HepG2 (cell line): Measurements from ENCODE around the gene SCARF1. TPM values are rescaled to one million over a fixed set of nuclear protein-coding genes. Genes with fewer than 3 reads are reported as not detected.
A peak's percentile ranks its signal among the peaks of the same experiment; 100 is the strongest.

Experiments
- ATAC-seq: fragments of 200-7000 bp; cut with Tn5 transposase; 3 replicates; pipeline ENCODE4 v1.9.1; 2020; ENCODE audit warnings: mild to moderate bottlenecking, moderate library complexity
- BruUV-seq: library from RNA; stranded (reverse); fragments of 400-500 nt; replicated peaks from 2 replicates; lab custom pipeline; 2021; lab: Mats Ljungman, UMichigan
- CTCF ChIA-PET: fragments of 300-600 bp; formaldehyde crosslinking; extraction: SDS; loops from one replicate; lab custom pipeline; 2021; ENCODE audit warnings: low total read pairs, inconsistent platforms, low intra/inter-chr PET ratio; lab: Yijun Ruan, JAX
- POLR2A ChIA-PET: fragments of 350-600 bp; sonication (Branson Sonifier 250); formaldehyde crosslinking; loops from one replicate; lab custom pipeline; 2020; ENCODE audit warnings: antibody characterized with exemption, inconsistent platforms; lab: Yijun Ruan, JAX
- DNase-seq: peaks from one replicate; pipeline ENCODE4 v3.0.0-alpha.2; 2015; ENCODE audit warnings: low spot score
- FAIRE-seq: peaks from 3 replicates; lab custom pipeline; 2011; peaks lifted over from hg19 to GRCh38; lab: Jason Lieb, UNC
- H2AFZ ChIP-seq: one replicate; pipeline ENCODE4 v1.6.1; 2011; ENCODE audit warnings: low read length, inconsistent platforms
- H3K27ac ChIP-seq: fragments of 300-600 bp; 3 replicates; pipeline ENCODE4 v1.8.0; 2011; ENCODE audit warnings: mixed run types, mild to moderate bottlenecking, mixed read lengths, low read length, inconsistent platforms; ENCODE audit not compliant: insufficient read depth; ENCODE audit errors: extremely low read length
- H3K27me3 ChIP-seq, 2 experiments: fragments of 200-600 bp in 1 of 2; 2 replicates in 1 of 2; 3 replicates in 1 of 2; pipeline versions ENCODE4 v1.6.0 to v1.8.0; 2011; ENCODE audit warnings: low read length in 2 of 2, mild to moderate bottlenecking in 2 of 2, moderate library complexity in 2 of 2, inconsistent platforms in 1 of 2; ENCODE audit not compliant: insufficient read depth in 2 of 2, control insufficient read depth in 1 of 2
- H3K36me3 ChIP-seq, 2 experiments: fragments of 200-600 bp in 1 of 2; replicated peaks in 1 of 2; 2 replicates in 1 of 2; 3 replicates in 1 of 2; pipeline versions ENCODE4 v1.5.1 to v1.8.0; 2011; ENCODE audit warnings: low read length in 2 of 2, inconsistent platforms in 1 of 2; ENCODE audit not compliant: insufficient read depth in 2 of 2, control insufficient read depth in 1 of 2
- H3K4me1 ChIP-seq: 2 replicates; pipeline ENCODE4 v1.5.1; 2012; ENCODE audit warnings: low read length, inconsistent platforms; ENCODE audit not compliant: insufficient read depth
- H3K4me2 ChIP-seq: 2 replicates; pipeline ENCODE4 v1.6.0; 2011; ENCODE audit warnings: low read depth, low read length, inconsistent platforms
- H3K4me3 ChIP-seq, 3 experiments: fragments of 200-600 bp in 1 of 3; sonication (generic), shearing (Covaris generic) in 1 of 3; replicated peaks in 1 of 3; 2 replicates each; pipeline ENCODE4 v1.5.1; 2011 to 2016; ENCODE audit warnings: low read length in 3 of 3, inconsistent platforms in 2 of 3, low read depth in 2 of 3, mild to moderate bottlenecking in 2 of 3, control low read depth in 1 of 3, mixed read lengths in 1 of 3; ENCODE audit not compliant: insufficient read depth in 1 of 3
- H3K79me2 ChIP-seq: one replicate; pipeline ENCODE4 v1.6.1; 2011; ENCODE audit warnings: low read length, inconsistent platforms; ENCODE audit not compliant: insufficient read depth
- H3K9ac ChIP-seq: 2 replicates; pipeline ENCODE4 v1.6.0; 2011; ENCODE audit warnings: mild to moderate bottlenecking, low read depth, low read length, inconsistent platforms; ENCODE audit not compliant: insufficient read depth
- H3K9me3 ChIP-seq: 2 replicates; pipeline ENCODE4 v1.5.1; 2012; ENCODE audit warnings: mild to moderate bottlenecking, low read length
- H4K20me1 ChIP-seq: 2 replicates; pipeline ENCODE4 v1.6.0; 2011; ENCODE audit warnings: inconsistent platforms, mild to moderate bottlenecking, low read length, moderate library complexity; ENCODE audit not compliant: insufficient read depth
- NFATC3 ChIP-seq: sonication (generic); formaldehyde crosslinking; IDR thresholded peaks from 2 replicates; pipeline ENCODE4 v1.5.1; 2020; ENCODE audit warnings: mild to moderate bottlenecking, missing genetic modification reagents
- RARG ChIP-seq: sonication (generic); formaldehyde crosslinking; IDR thresholded peaks from 2 replicates; pipeline ENCODE4 v1.4.0; 2020; ENCODE audit warnings: low read depth, mild to moderate bottlenecking, missing genetic modification reagents
- SYNCRIP ChIP-seq: fragments of 200-400 bp; formaldehyde crosslinking; IDR thresholded peaks from 2 replicates; pipeline ENCODE4 v1.6.1; 2018; ENCODE audit warnings: mild to moderate bottlenecking, low read depth, low read length; ENCODE audit not compliant: insufficient read depth
- ZBTB3 ChIP-seq: sonication (generic); formaldehyde crosslinking; IDR thresholded peaks from 2 replicates; pipeline ENCODE4 v1.4.0; 2020; ENCODE audit warnings: low read depth, mild to moderate bottlenecking, moderate library complexity, missing genetic modification reagents, borderline replicate concordance
- ZBTB34 ChIP-seq: sonication (generic); formaldehyde crosslinking; IDR thresholded peaks from 2 replicates; pipeline ENCODE4 v1.8.0; 2022; ENCODE audit warnings: mild to moderate bottlenecking, missing genetic modification reagents
- ZNF121 ChIP-seq: sonication (generic); formaldehyde crosslinking; IDR thresholded peaks from 2 replicates; pipeline ENCODE4 v1.5.0; 2020; ENCODE audit warnings: mild to moderate bottlenecking, missing genetic modification reagents
- ZNF468 ChIP-seq: sonication (generic); formaldehyde crosslinking; IDR thresholded peaks from 2 replicates; pipeline ENCODE4 v1.8.0; 2022; ENCODE audit warnings: mild to moderate bottlenecking, moderate library complexity, missing genetic modification reagents
- ZNF782 ChIP-seq: sonication (generic); formaldehyde crosslinking; IDR thresholded peaks from 2 replicates; pipeline ENCODE4 v1.4.0; 2020; ENCODE audit warnings: missing genetic modification reagents, mild to moderate bottlenecking, borderline replicate concordance
- ZNF788 ChIP-seq: sonication (generic); formaldehyde crosslinking; IDR thresholded peaks from 2 replicates; pipeline ENCODE4 v1.5.0; 2020; ENCODE audit warnings: mild to moderate bottlenecking, missing genetic modification reagents, borderline replicate concordance
- ZNF883 ChIP-seq: sonication (generic); formaldehyde crosslinking; IDR thresholded peaks from 2 replicates; pipeline ENCODE4 v1.5.1; 2020; ENCODE audit warnings: mild to moderate bottlenecking, missing genetic modification reagents; ENCODE audit errors: not compliant biosample characterization
- WGBS: methylation state at CpG from one replicate; pipeline ENCODE4 v1.1.6; 2017; ENCODE audit warnings: low lambda C conversion rate; 5-methylcytosine and 5-hydroxymethylcytosine counted together
- in situ Hi-C: cut with HindIII; loops from 2 replicates; pipeline ENCODE4 v1.10.0; 2017; ENCODE audit warnings: low pct_unique_long_range_greater_than_20kb; ENCODE audit not compliant: extremely low pct_ligation_motif_present
- intact Hi-C: fragments of 100-400 bp; cut with micrococcal nuclease; formaldehyde crosslinking; loops from one replicate; pipeline ENCODE4 v1.10.0; 2022; ENCODE audit not compliant: unreplicated experiment
- polyA plus RNA-seq, 8 experiments: library from polyadenylated mRNA; depleted of rRNA in 3 of 8; stranded (reverse) in 7 of 8; unstranded in 1 of 8; fragments of >200 nt; fragmentation: Illumina TruSeq in 4 of 8; extraction: Trizol in 4 of 8; gene quantifications; 2 replicates each; pipeline versions ENCODE4 v1.2.1 to v1.2.3, GENCODE V29; 2011 to 2016; ENCODE audit warnings: low read depth in 4 of 8, missing spikeins in 1 of 8, mixed read lengths in 1 of 8; ENCODE audit not compliant: insufficient read depth in 1 of 8
- total RNA-seq, 5 experiments: library from RNA; depleted of rRNA; stranded (reverse); fragments of >200 nt; fragmentation: Illumina TruSeq; extraction: Trizol; gene quantifications; 2 replicates each; pipeline ENCODE4 v1.2.3, GENCODE V29; 2016; ENCODE audit warnings: low read depth in 1 of 5
- TF ChIP-seq, protein P1 (sequence below): sonication (generic); formaldehyde crosslinking; IDR thresholded peaks from 2 replicates; pipeline ENCODE4 v1.8.1; 2023; ENCODE audit warnings: missing genetic modification reagents, mild to moderate bottlenecking, borderline replicate concordance
- TF ChIP-seq, protein P2 (sequence below): sonication (generic); formaldehyde crosslinking; IDR thresholded peaks from 2 replicates; pipeline ENCODE4 v1.5.0; 2020; ENCODE audit warnings: mild to moderate bottlenecking, missing genetic modification reagents

The SCARF1 gene
- total and polyA plus RNA-seq, 2 of the 13 experiments (the other 11 are each of a cell fraction or from before 2014, with no cell fraction given) = 0.24 to 0.71 TPM

DNA sequence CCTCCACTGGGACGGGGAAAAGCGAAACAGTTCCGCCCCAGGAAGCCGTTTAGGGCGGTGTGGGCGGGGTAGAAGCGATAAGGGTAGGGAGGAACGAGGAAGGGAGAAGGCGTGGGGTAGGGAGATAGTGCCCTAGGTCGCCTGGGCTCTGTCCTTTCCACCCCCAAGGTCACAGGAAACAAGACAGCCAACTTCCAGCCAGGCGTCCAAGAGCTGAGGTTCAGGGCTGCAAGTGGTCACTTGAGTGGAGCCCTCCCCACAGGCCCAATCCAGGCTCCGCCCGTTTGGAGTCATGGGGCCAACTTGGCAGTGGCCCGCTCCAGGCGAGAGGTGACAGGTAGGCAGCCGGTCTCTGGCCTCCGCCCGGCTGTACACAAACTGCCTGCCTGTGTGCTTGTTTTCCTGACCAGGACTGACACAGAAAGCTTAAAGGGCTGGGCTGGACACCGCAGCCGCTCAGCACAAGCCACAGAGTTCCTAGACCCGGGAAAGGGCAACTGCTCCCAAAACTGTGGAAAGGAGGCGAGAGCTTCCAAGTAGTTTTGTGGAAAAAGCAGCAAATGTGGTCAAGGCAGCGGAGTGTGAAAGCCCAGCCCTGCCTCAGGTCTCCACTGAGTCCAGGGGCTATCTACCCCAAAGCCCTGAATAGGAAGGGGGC is 4.4 kb upstream of the SCARF1 start, which contains the start of gene RILP (continued):
- TF ChIP-seq ZBTB34 (CRISPR knock-in tag) (no peak; the same call in 1 of the 2 replicates), ZNF468 (CRISPR knock-in tag) (no peak; the same call in 1 of the 2 replicates), ZNF788 (0 out of 2 replicates have a peak, but pooled peaks have one; percentile 18), NFATC3 (CRISPR knock-in tag) (no peak), RARG (CRISPR knock-in tag) (0 out of 2 replicates have a peak, but pooled peaks have one; percentile 52), ZNF121 (CRISPR knock-in tag) (peak; percentile 32; the same call in 1 of the 2 replicates)

- in situ Hi-C loops (no loop called here), intact Hi-C loops (no loop called here)
- H3K9ac ChIP-seq = peak overlapping the region; percentile 89
- peaks cover 24 to 36% of the 10 kb centered on the region in 2 experiments for H3K36me3 ChIP-seq
- no TSS peak for BruUV-seq
- peak; percentile 83 for DNase-seq
- POLR2A ChIA-PET = interaction anchor here (0.7 to 3.8 kb wide), 31 partner anchors 9 to 349 kb away, joined by 3 to 42 read pairs (median 5); partner anchors contain the start of genes INPP5K, PRPF8, RPA1 and SERPINF1
- peak overlapping the region; percentile 93 for H3K27ac ChIP-seq
- H3K4me1 ChIP-seq = peaks cover 64% of the 10 kb centered on the region
- H2AFZ ChIP-seq = no peak overlapping the region
- 0% methylated on average over 3 of the region's 100 CpGs for WGBS
- ATAC-seq = peak; percentile 73
- H3K9me3 ChIP-seq = no peaks in the 10 kb centered on the region
- no peak for FAIRE-seq
- peaks cover 6% of the 10 kb centered on the region; the same call in 1 of the 2 replicates for H4K20me1 ChIP-seq
- H3K79me2 ChIP-seq = no peaks in the 10 kb centered on the region
- peak overlapping the region; percentile 74 to 83 (median 81) for H3K4me3 ChIP-seq
- CTCF ChIA-PET = interaction anchor here (0.6 to 2.2 kb wide), 2 partner anchors 75 to 256 kb away, joined by 3 to 25 read pairs; no protein-coding TSS in a partner anchor
- H3K4me2 ChIP-seq = peak overlapping the region; percentile 86
- peaks cover 0 to 1% of the 10 kb centered on the region in 2 experiments; a peak in 1 of 5 replicates for H3K27me3 ChIP-seq
- TF ChIP-seq, protein P1, sequence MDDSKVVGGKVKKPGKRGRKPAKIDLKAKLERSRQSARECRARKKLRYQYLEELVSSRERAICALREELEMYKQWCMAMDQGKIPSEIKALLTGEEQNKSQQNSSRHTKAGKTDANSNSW = no peak
- TF ChIP-seq ZNF782 (CRISPR knock-in tag) (no peak), SYNCRIP (no peak), ZBTB3 (CRISPR knock-in tag) (no peak), ZNF883 (CRISPR knock-in tag) (no peak)
- TF ChIP-seq, protein P2, sequence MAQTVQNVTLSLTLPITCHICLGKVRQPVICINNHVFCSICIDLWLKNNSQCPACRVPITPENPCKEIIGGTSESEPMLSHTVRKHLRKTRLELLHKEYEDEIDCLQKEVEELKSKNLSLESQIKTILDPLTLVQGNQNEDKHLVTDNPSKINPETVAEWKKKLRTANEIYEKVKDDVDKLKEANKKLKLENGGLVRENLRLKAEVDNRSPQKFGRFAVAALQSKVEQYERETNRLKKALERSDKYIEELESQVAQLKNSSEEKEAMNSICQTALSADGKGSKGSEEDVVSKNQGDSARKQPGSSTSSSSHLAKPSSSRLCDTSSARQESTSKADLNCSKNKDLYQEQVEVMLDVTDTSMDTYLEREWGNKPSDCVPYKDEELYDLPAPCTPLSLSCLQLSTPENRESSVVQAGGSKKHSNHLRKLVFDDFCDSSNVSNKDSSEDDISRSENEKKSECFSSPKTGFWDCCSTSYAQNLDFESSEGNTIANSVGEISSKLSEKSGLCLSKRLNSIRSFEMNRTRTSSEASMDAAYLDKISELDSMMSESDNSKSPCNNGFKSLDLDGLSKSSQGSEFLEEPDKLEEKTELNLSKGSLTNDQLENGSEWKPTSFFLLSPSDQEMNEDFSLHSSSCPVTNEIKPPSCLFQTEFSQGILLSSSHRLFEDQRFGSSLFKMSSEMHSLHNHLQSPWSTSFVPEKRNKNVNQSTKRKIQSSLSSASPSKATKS (CRISPR knock-in tag) = no peak
These were observed 3.7 kb upstream of the SCARF1 start for GRCh38 chr17:1648963-1649843.
